Measurements from ENCODE around the gene VPS45. TPM values are rescaled to one million over a fixed set of nuclear protein-coding genes. Genes with fewer than 3 reads are reported as not detected.

VPS45 gene
- total and polyA plus RNA-seq, 2 of the 8 experiments (the other 6 are each of a cell fraction or from before 2014, with no cell fraction given) = 19.1 to 27.6 TPM

DNA sequence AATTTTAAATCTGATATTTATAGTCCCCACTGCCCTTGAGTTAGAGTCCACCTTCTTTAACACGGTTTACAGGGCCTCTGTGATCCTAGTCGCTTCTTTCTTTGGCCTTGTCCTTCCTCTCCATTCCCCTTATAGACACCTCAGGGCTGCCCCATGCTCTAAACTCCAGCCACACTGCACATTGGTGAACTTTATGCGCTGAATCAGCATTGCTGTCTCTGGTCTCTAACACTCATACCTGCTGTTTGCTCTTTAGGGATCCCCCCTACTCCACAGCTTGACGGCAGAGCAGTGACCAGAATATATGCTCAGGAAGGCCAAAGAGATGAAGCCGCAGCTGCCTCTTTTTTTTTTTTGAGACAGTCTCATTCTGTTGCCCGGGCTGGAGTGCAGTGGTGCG is 112.3 kb downstream of the VPS45 start (continued):
- TF ChIP-seq TAF7 (optimal IDR thresholded peaks at IDR 0.05; ENCODE audit: borderline replicate concordance, low read depth, low read length) = no peak
- TF ChIP-seq, protein P1, sequence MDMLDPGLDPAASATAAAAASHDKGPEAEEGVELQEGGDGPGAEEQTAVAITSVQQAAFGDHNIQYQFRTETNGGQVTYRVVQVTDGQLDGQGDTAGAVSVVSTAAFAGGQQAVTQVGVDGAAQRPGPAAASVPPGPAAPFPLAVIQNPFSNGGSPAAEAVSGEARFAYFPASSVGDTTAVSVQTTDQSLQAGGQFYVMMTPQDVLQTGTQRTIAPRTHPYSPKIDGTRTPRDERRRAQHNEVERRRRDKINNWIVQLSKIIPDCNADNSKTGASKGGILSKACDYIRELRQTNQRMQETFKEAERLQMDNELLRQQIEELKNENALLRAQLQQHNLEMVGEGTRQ (IDR thresholded peaks at IDR 0.05; ENCODE audit: low read length) = no peak
- TF ChIP-seq TAF1 (IDR thresholded peaks at IDR 0.05; ENCODE audit: low read depth, low read length) = no peak

All from H1 (cell line).